ENCODE measurements around the gene RNF166.

The RNF166 gene

DNA sequence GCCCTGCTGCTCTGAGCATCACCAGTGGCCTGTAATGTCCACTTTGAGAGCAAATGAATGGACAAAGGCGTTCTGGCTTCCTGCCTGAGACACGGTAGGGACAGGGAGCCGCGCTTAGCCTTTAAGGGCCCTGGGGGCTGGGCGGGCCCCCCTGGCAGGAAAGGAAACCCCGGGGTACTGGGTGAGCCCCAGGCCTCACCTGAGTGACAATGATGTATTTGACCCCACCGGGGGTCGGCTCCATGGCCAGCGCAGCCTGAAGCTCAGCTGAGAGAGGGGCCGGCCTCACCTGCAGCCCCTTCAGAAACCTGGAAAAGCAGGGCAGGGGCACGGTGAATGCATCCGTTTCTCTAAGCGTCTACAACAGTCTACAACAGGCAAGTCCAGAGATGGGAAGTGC lies 53.1 kb downstream of the RNF166 start:
- H3K4me1 ChIP-seq = peaks cover 3% of the 10 kb centered on the region; the same call in 1 of the 2 replicates
- no peak overlapping the region for H3K4me3 ChIP-seq (ENCODE audit: low read depth, low read length)
- H3K27me3 ChIP-seq = no peaks in the 10 kb centered on the region
- DNase-seq = no peak
- peaks cover 16% of the 10 kb centered on the region for H3K36me3 ChIP-seq
- TF ChIP-seq, protein P1, sequence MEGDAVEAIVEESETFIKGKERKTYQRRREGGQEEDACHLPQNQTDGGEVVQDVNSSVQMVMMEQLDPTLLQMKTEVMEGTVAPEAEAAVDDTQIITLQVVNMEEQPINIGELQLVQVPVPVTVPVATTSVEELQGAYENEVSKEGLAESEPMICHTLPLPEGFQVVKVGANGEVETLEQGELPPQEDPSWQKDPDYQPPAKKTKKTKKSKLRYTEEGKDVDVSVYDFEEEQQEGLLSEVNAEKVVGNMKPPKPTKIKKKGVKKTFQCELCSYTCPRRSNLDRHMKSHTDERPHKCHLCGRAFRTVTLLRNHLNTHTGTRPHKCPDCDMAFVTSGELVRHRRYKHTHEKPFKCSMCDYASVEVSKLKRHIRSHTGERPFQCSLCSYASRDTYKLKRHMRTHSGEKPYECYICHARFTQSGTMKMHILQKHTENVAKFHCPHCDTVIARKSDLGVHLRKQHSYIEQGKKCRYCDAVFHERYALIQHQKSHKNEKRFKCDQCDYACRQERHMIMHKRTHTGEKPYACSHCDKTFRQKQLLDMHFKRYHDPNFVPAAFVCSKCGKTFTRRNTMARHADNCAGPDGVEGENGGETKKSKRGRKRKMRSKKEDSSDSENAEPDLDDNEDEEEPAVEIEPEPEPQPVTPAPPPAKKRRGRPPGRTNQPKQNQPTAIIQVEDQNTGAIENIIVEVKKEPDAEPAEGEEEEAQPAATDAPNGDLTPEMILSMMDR (IDR thresholded peaks at IDR 0.05; ENCODE audit: low read depth, low read length) = no peak
- H3K9me3 ChIP-seq = no peaks in the 10 kb centered on the region

GRCh38 chr16:88652762-88653063 lies 53.5 kb downstream of the RNF166 start:
- Histone ChIP-seq H3K4me1 (peaks cover 3% of the 10 kb centered on the region; the same call in 1 of the 2 replicates), H3K36me3 (peaks cover 16% of the 10 kb centered on the region), H3K27me3 (no peaks in the 10 kb centered on the region), H3K9me3 (no peaks in the 10 kb centered on the region), H3K4me3 (ENCODE audit: low read depth, low read length) (no peak overlapping the region)
- TF ChIP-seq, protein P1 (IDR thresholded peaks at IDR 0.05; ENCODE audit: low read depth, low read length) = no peak
- no peak for DNase-seq

GRCh38 chr16:88651989-88652761 lies 54.0 kb downstream of the RNF166 start:
- peaks cover 14% of the 10 kb centered on the region for H3K36me3 ChIP-seq
- DNase-seq = no peak
- no peak overlapping the region for H3K4me3 ChIP-seq (ENCODE audit: low read depth, low read length)
- TF ChIP-seq, protein P1 (IDR thresholded peaks at IDR 0.05; ENCODE audit: low read depth, low read length) = no peak
- H3K4me1 ChIP-seq = peaks cover 3% of the 10 kb centered on the region; the same call in 1 of the 2 replicates
- no peaks in the 10 kb centered on the region for H3K27me3 ChIP-seq
- H3K9me3 ChIP-seq = no peaks in the 10 kb centered on the region

DNA sequence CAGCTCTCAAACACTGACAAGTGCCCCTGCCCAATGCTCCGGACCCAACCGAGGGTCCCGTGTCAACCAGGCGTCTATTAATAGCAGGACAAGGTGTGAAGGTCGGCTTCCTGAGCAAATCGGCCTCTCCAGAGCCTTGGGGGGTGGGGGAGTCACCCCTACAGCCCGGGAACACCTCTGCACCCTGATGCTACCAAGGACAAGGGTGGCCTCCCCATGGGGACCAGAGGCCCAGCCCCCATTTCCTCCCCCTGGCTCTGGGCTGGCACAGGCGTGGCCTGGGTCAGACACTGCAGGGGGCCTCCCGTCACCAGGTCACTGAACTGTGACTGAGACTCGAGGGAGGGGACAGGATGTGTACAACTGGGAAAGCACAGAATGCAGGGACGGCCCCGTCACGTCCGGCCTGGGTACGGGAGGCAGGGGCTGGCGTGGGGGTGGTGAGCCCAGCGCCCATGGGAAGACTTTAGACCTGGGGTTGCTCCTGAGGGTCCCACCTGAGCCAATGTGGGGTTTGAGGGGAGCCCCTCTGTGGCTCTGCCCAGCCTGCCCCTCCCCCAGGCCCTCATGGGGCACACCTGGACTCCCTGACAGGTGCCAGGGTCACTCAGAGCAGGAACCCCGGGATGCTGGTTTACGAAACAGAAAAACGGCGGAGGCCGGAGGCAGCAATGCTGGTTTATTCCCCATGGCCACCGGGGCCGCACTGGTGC lies 54.8 kb downstream of the RNF166 start:
- peaks cover 3% of the 10 kb centered on the region; the same call in 1 of the 2 replicates for H3K4me1 ChIP-seq
- H3K9me3 ChIP-seq = no peaks in the 10 kb centered on the region
- TF ChIP-seq, protein P1 (IDR thresholded peaks at IDR 0.05; ENCODE audit: low read depth, low read length) = no peak
- H3K36me3 ChIP-seq = peaks cover 9% of the 10 kb centered on the region
- peak; percentile 70 for DNase-seq
- no peaks in the 10 kb centered on the region for H3K27me3 ChIP-seq
- H3K4me3 ChIP-seq (ENCODE audit: low read depth, low read length) = peak overlapping the region; percentile 81

GRCh38 chr16:88650749-88651275 lies 55.4 kb downstream of the RNF166 start, which contains the start of gene CYBA:
TSS of gene CYBA (minus strand) at chr16:88651053. CDS start at chr16:88651013, 40 bp downstream.
- Histone ChIP-seq H3K4me1 (peaks cover 3% of the 10 kb centered on the region; the same call in 1 of the 2 replicates), H3K9me3 (no peaks in the 10 kb centered on the region), H3K36me3 (peaks cover 9% of the 10 kb centered on the region), H3K4me3 (ENCODE audit: low read depth, low read length) (peak within 1 kb of the TSS; percentile 81), H3K27me3 (no peaks in the 10 kb centered on the region)
- TF ChIP-seq, protein P1 (IDR thresholded peaks at IDR 0.05; ENCODE audit: low read depth, low read length) = no peak
- DNase-seq = peak; percentile 69
